ENCODE measurements around the gene MCUR1.

The MCUR1 gene

DNA sequence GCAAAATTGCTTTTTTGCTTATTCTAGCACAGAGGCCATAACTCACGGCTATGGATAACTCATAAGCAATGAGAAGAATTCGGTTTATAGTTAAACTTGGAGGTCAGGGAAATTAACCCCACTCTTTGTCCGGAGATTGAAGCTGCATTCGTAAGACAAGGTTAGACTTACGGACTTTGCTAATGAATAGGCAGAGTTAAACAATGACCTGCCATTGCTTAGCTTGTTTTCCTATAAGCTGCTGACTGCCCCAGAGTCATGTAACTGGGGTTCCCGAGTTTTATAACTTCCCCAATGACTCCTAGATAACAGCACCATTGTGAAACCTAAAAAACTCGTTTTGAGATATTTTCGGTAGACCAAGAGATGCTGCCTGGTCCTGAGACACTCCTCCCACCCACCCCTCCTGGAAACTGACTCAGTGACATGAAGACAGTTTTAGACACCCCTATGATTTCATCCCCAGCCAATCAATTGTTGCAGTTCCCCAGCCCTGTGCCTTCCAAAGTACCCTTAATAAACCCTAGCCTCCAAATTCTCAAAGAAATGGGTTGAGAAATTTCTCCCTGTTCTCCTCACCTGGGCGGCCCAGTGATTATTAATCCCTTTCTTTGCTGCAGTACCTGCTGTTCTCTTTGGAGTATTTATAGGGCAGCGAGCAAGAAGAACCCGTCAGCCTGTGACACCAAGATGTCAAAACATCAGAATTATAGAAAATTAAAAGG, 33.1 kb upstream of the MCUR1 start:
- TF ChIP-seq ZBTB7A (IDR thresholded peaks at IDR 0.05; ENCODE audit: low read depth) (no peak), CEBPB (IDR thresholded peaks at IDR 0.05) (no peak), MAX (IDR thresholded peaks at IDR 0.05) (no peak), USF1 (IDR thresholded peaks at IDR 0.05) (no peak), TAF1 (IDR thresholded peaks at IDR 0.05; ENCODE audit: low read depth) (no peak), FOXM1 (IDR thresholded peaks at IDR 0.05; ENCODE audit: borderline replicate concordance, low read depth) (no peak), EGR1 (IDR thresholded peaks at IDR 0.05) (no peak), TEAD4 (IDR thresholded peaks at IDR 0.05) (no peak), YY1 (IDR thresholded peaks at IDR 0.05; ENCODE audit: low read depth) (no peak), EP300 (IDR thresholded peaks at IDR 0.05; ENCODE audit: borderline replicate concordance) (no peak), TCF12 (IDR thresholded peaks at IDR 0.05; ENCODE audit: low read depth) (no peak)
- TF ChIP-seq, protein P1, sequence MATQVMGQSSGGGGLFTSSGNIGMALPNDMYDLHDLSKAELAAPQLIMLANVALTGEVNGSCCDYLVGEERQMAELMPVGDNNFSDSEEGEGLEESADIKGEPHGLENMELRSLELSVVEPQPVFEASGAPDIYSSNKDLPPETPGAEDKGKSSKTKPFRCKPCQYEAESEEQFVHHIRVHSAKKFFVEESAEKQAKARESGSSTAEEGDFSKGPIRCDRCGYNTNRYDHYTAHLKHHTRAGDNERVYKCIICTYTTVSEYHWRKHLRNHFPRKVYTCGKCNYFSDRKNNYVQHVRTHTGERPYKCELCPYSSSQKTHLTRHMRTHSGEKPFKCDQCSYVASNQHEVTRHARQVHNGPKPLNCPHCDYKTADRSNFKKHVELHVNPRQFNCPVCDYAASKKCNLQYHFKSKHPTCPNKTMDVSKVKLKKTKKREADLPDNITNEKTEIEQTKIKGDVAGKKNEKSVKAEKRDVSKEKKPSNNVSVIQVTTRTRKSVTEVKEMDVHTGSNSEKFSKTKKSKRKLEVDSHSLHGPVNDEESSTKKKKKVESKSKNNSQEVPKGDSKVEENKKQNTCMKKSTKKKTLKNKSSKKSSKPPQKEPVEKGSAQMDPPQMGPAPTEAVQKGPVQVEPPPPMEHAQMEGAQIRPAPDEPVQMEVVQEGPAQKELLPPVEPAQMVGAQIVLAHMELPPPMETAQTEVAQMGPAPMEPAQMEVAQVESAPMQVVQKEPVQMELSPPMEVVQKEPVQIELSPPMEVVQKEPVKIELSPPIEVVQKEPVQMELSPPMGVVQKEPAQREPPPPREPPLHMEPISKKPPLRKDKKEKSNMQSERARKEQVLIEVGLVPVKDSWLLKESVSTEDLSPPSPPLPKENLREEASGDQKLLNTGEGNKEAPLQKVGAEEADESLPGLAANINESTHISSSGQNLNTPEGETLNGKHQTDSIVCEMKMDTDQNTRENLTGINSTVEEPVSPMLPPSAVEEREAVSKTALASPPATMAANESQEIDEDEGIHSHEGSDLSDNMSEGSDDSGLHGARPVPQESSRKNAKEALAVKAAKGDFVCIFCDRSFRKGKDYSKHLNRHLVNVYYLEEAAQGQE (IDR thresholded peaks at IDR 0.05; ENCODE audit: low read depth) = no peak

DNA sequence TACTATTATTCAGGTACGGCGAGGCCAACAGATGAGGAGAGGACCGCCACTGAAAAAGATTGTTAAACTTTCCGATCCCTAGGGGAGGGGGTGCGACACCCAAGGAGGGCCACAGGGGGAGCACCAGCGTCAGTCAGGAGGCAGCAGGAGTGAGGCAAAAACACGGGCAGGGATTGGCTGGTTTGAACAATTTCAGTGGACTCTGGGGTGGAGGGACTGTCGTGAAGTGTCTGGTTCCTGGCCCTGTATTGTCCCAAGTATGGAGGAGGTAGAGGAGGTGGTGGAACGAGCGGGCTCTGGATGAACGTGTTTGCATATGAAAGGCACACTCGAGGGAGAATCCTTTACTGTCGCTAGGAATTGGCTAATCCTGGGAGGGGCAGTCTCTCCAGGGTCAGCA, 32.5 kb upstream of the MCUR1 start:
- no peak for TF ChIP-seq FOXM1 (IDR thresholded peaks at IDR 0.05; ENCODE audit: borderline replicate concordance, low read depth)
- no peak for TF ChIP-seq CEBPB (IDR thresholded peaks at IDR 0.05)
- TF ChIP-seq USF1 (IDR thresholded peaks at IDR 0.05) = no peak
- TF ChIP-seq EGR1 (IDR thresholded peaks at IDR 0.05) = no peak
- TF ChIP-seq TCF12 (IDR thresholded peaks at IDR 0.05; ENCODE audit: low read depth) = no peak
- TF ChIP-seq CREB1 (IDR thresholded peaks at IDR 0.05; ENCODE audit: low read depth) = no peak
- TF ChIP-seq TAF1 (IDR thresholded peaks at IDR 0.05; ENCODE audit: low read depth) = no peak
- TF ChIP-seq NFIC (IDR thresholded peaks at IDR 0.05) = no peak
- TF ChIP-seq, protein P1 (IDR thresholded peaks at IDR 0.05; ENCODE audit: low read depth) = no peak
- TF ChIP-seq TEAD4 (IDR thresholded peaks at IDR 0.05) = no peak

DNA sequence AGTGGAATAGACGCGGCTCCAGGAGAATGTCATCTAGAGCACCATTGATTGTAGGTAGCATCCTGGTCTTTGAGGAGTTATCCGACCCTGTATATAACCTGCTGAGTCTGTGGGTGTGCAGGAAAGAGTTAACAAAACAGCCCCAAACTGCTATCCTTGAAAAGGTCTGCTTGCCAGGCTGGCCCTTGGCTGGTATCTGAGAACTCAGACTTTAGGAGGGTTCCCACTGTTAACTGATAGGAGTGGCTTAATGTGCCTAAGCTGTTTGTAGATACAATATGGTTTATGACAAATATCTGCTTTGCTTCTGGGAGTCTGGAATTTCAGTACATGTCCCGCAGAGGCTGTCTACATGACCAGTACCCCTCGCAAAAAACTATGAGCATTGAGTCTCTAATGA, 27.6 kb upstream of the MCUR1 start:
- TF ChIP-seq TCF12 (IDR thresholded peaks at IDR 0.05; ENCODE audit: low read depth) (no peak), CREB1 (IDR thresholded peaks at IDR 0.05; ENCODE audit: low read depth) (no peak), TEAD4 (IDR thresholded peaks at IDR 0.05) (no peak)

GRCh38 chr6:13838616-13839015, 24.3 kb upstream of the MCUR1 start:
- TF ChIP-seq YY1 (IDR thresholded peaks at IDR 0.05; ENCODE audit: low read depth) (no peak), CEBPB (IDR thresholded peaks at IDR 0.05) (no peak), EP300 (IDR thresholded peaks at IDR 0.05; ENCODE audit: borderline replicate concordance) (no peak), RAD21 (IDR thresholded peaks at IDR 0.05; ENCODE audit: low read depth) (no peak), TEAD4 (IDR thresholded peaks at IDR 0.05) (no peak), TAF1 (IDR thresholded peaks at IDR 0.05; ENCODE audit: low read depth) (no peak), TCF12 (IDR thresholded peaks at IDR 0.05; ENCODE audit: low read depth) (no peak), USF1 (IDR thresholded peaks at IDR 0.05) (no peak), CREB1 (IDR thresholded peaks at IDR 0.05; ENCODE audit: low read depth) (no peak), MAX (IDR thresholded peaks at IDR 0.05) (no peak)
- TF ChIP-seq, protein P1 (IDR thresholded peaks at IDR 0.05; ENCODE audit: low read depth) = no peak
